Endothelial cell of umbilical vein (primary cell): ENCODE measurements around the gene PRDM8. TPM values are rescaled to one million over a fixed set of nuclear protein-coding genes. Genes with fewer than 3 reads are reported as not detected.

Source experiments
- BruUV-seq: library from RNA; stranded (reverse); fragments of 400-500 nt; replicated peaks from 2 replicates; lab custom pipeline; 2021; lab: Mats Ljungman, UMichigan
- CTCF ChIA-PET: fragments of 300-600, 350-600 bp; sonication (Branson Sonifier 250); formaldehyde crosslinking; loops from one replicate; lab custom pipeline; 2021; ENCODE audit warnings: antibody characterized with exemption, inconsistent platforms; lab: Charles Lee
- POLR2A ChIA-PET: fragments of 300-600, 350-600 bp; sonication (Branson Sonifier 250); formaldehyde crosslinking; loops from one replicate; lab custom pipeline; 2021; ENCODE audit warnings: antibody characterized with exemption, inconsistent platforms; lab: Charles Lee
- DNase-seq: peaks from one replicate; pipeline ENCODE4 v3.0.0-alpha.2; 2011; ENCODE audit warnings: low read depth, low spot score
- FAIRE-seq: peaks from 2 replicates; lab custom pipeline; 2011; peaks lifted over from hg19 to GRCh38; lab: Jason Lieb, UNC
- H2AFZ ChIP-seq: 2 replicates; pipeline ENCODE4 v1.6.0; 2012; ENCODE audit warnings: low read depth, low read length, control low read depth, inconsistent platforms
- H3K27ac ChIP-seq: 2 replicates; pipeline ENCODE4 v1.5.1; 2011; ENCODE audit warnings: low read depth, mild to moderate bottlenecking, control low read depth, low read length, moderate library complexity; ENCODE audit not compliant: insufficient read depth
- H3K27me3 ChIP-seq, 2 experiments: 2 replicates each; pipeline versions ENCODE4 v1.6.0 to v1.6.1; 2011; ENCODE audit warnings: low read length in 2 of 2, mixed read lengths in 1 of 2; ENCODE audit not compliant: control insufficient read depth in 2 of 2, insufficient read depth in 2 of 2
- H3K36me3 ChIP-seq, 2 experiments: 2 replicates in 1 of 2; 3 replicates in 1 of 2; pipeline ENCODE4 v1.5.1; 2011; ENCODE audit warnings: low read length in 2 of 2, mild to moderate bottlenecking in 1 of 2, moderate library complexity in 1 of 2; ENCODE audit not compliant: control insufficient read depth in 2 of 2, insufficient read depth in 2 of 2; ENCODE audit errors: extremely low read depth in 1 of 2
- H3K4me1 ChIP-seq: 3 replicates; pipeline ENCODE4 v1.5.1; 2011; ENCODE audit warnings: mild to moderate bottlenecking, low read length; ENCODE audit not compliant: control insufficient read depth, insufficient read depth; ENCODE audit errors: extremely low read depth
- H3K4me2 ChIP-seq: 2 replicates; pipeline ENCODE4 v1.6.1; 2011; ENCODE audit warnings: low read length, control low read depth, mixed read lengths; ENCODE audit not compliant: insufficient read depth
- H3K4me3 ChIP-seq, 3 experiments: fragments of 200-600 bp in 1 of 3; sonication (generic), shearing (Covaris generic) in 1 of 3; replicated peaks in 1 of 3; 2 replicates each; pipeline ENCODE4 v1.5.1; 2011 to 2016; ENCODE audit warnings: control low read depth in 3 of 3, low read length in 3 of 3, mild to moderate bottlenecking in 2 of 3, inconsistent platforms in 1 of 3, low read depth in 1 of 3, moderate library complexity in 1 of 3; ENCODE audit not compliant: insufficient read depth in 1 of 3
- H3K79me2 ChIP-seq: 2 replicates; pipeline ENCODE4 v1.6.0; 2012; ENCODE audit warnings: low read length, inconsistent platforms; ENCODE audit not compliant: control insufficient read depth, insufficient read depth
- H3K9ac ChIP-seq: replicated peaks from 2 replicates; pipeline ENCODE3; 2011; ENCODE audit warnings: low read length, control low read depth; ENCODE audit not compliant: insufficient read depth; ENCODE audit errors: extremely low read depth
- H3K9me1 ChIP-seq: replicated peaks from 3 replicates; pipeline ENCODE4 v1.6.0; 2011; ENCODE audit warnings: mild to moderate bottlenecking, low read length; ENCODE audit not compliant: control insufficient read depth, insufficient read depth; ENCODE audit errors: extremely low read depth
- H3K9me3 ChIP-seq: replicated peaks from 2 replicates; pipeline ENCODE4 v1.5.1; 2012; ENCODE audit warnings: low read length, inconsistent platforms; ENCODE audit not compliant: control insufficient read depth, insufficient read depth
- H4K20me1 ChIP-seq: replicated peaks from 2 replicates; pipeline ENCODE3; 2011; ENCODE audit warnings: mild to moderate bottlenecking, low read length; ENCODE audit not compliant: control insufficient read depth, insufficient read depth; ENCODE audit errors: extremely low read depth
- EZH2 ChIP-seq: IDR thresholded peaks from 2 replicates; pipeline ENCODE4 v1.6.1; 2012; ENCODE audit warnings: borderline replicate concordance, low read depth, mild to moderate bottlenecking, moderate library complexity, low read length, inconsistent platforms; ENCODE audit not compliant: severe bottlenecking
- FOS ChIP-seq: IDR thresholded peaks from 2 replicates; pipeline ENCODE4 v1.6.1; 2011; ENCODE audit warnings: mild to moderate bottlenecking, low read length, moderate library complexity, borderline replicate concordance; ENCODE audit not compliant: insufficient read depth
- GATA2 ChIP-seq: IDR thresholded peaks from 2 replicates; pipeline ENCODE4 v1.7.0; 2011; ENCODE audit warnings: low read depth, mild to moderate bottlenecking, moderate library complexity, mixed read lengths, low read length; ENCODE audit not compliant: insufficient read length, insufficient read depth
- POLR2A ChIP-seq: IDR thresholded peaks from 2 replicates; pipeline ENCODE4 v1.6.1; 2012; ENCODE audit warnings: low read depth, mild to moderate bottlenecking, control low read depth, low read length
- dilution Hi-C: fragments of 300-500 bp; cut with MboI; formaldehyde crosslinking; loops from one replicate; pipeline ENCODE4 v1.15.0; 2019; ENCODE audit warnings: low sequenced_read_pairs; ENCODE audit not compliant: extremely low pct_ligation_motif_present
- intact Hi-C: fragments of 100-400 bp; cut with micrococcal nuclease; formaldehyde crosslinking; loops from one replicate; pipeline ENCODE4 v1.10.0; 2022
- polyA plus RNA-seq, 4 experiments: library from polyadenylated mRNA; depleted of rRNA in 3 of 4; stranded (reverse) in 3 of 4; unstranded in 1 of 4; fragments of >200 nt; gene quantifications; 2 replicates each; pipeline versions ENCODE4 v1.2.1 to v1.2.3, GENCODE V29; 2011 to 2012; ENCODE audit warnings: missing spikeins in 1 of 4
- total RNA-seq: library from RNA; stranded (reverse); gene quantifications from 2 replicates; pipeline ENCODE4 v1.2.3, GENCODE V29; 2021
- TF ChIP-seq, protein P1 (sequence below): IDR thresholded peaks from 2 replicates; pipeline ENCODE4 v1.6.1; 2011; ENCODE audit not compliant: insufficient read depth, insufficient read length
- TF ChIP-seq, protein P2 (sequence below), 2 donors: IDR thresholded peaks; 1 replicate in 1 of 2; 2 replicates in 1 of 2; pipeline ENCODE4 v1.5.1; 2011; ENCODE audit warnings: low read length in 2 of 2, mild to moderate bottlenecking in 2 of 2, moderate library complexity in 2 of 2, control low read depth in 1 of 2, inconsistent platforms in 1 of 2, low read depth in 1 of 2; ENCODE audit not compliant: insufficient read depth in 1 of 2; ENCODE audit errors: extremely low read depth in 1 of 2

PRDM8 gene
- total and polyA plus RNA-seq, 2 donors (not counting 3 experiments of a cell fraction or from before 2014, with no cell fraction given), result 0.28 to 0.82 TPM

DNA sequence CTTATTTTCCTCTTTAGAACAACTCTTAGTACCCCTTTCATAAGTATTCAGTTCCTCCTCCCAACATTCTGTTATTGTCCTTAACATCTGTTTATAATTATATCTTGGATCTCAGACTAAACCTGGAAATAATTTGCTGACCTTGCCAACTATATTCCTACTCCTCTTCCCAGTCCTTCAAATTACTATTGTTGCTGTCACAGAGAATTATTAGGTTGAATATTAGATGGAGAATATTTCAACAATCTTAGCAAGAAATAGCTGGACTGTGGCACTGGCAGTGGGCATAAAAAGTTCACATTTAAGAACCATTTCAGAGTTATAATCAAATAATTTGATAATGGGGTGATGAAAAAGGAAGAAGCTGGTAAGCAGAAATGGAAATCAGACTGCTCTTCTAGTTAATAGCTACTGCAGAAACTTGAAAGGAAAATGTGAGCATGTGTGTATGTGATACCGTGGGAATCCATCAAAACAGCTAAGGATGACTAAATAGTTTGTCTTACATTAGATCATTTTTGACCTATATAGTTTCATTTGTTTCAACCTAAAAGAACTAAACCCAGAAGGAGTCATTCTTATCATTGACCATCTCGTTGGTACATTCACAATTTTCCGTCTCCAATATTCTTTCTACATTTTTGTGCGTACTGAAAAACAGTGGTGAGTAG lies 43.3 kb upstream of the PRDM8 start:
- CTCF ChIA-PET, result interaction anchor here (0.8 kb wide), 1 partner anchor 29 kb away, joined by 3 read pairs; no protein-coding TSS in a partner anchor
- no peaks in the 10 kb centered on the region for H3K9me3 ChIP-seq
- no peaks in the 10 kb centered on the region for H3K9me1 ChIP-seq
- H3K9ac ChIP-seq, result no peak overlapping the region
- dilution Hi-C loops (no loop called here), intact Hi-C loops (no loop called here)
- H3K36me3 ChIP-seq, result no peaks in the 10 kb centered on the region
- BruUV-seq, result no TSS peak
- TF ChIP-seq, protein P1, sequence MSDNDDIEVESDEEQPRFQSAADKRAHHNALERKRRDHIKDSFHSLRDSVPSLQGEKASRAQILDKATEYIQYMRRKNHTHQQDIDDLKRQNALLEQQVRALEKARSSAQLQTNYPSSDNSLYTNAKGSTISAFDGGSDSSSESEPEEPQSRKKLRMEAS, result no peak
- TF ChIP-seq GATA2 (no peak), FOS (no peak), EZH2 (no peak), POLR2A (no peak)
- TF ChIP-seq, protein P2, sequence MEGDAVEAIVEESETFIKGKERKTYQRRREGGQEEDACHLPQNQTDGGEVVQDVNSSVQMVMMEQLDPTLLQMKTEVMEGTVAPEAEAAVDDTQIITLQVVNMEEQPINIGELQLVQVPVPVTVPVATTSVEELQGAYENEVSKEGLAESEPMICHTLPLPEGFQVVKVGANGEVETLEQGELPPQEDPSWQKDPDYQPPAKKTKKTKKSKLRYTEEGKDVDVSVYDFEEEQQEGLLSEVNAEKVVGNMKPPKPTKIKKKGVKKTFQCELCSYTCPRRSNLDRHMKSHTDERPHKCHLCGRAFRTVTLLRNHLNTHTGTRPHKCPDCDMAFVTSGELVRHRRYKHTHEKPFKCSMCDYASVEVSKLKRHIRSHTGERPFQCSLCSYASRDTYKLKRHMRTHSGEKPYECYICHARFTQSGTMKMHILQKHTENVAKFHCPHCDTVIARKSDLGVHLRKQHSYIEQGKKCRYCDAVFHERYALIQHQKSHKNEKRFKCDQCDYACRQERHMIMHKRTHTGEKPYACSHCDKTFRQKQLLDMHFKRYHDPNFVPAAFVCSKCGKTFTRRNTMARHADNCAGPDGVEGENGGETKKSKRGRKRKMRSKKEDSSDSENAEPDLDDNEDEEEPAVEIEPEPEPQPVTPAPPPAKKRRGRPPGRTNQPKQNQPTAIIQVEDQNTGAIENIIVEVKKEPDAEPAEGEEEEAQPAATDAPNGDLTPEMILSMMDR (IDR thresholded peaks at IDR 0.05; ENCODE audit: extremely low read depth in 1 of 2, insufficient read depth in 1 of 2, low read depth in 1 of 2, low read length in 2 of 2), result no peak
- no peak for DNase-seq
- H3K27ac ChIP-seq, result no peak overlapping the region
- POLR2A ChIA-PET, result no interaction called here
- H3K4me2 ChIP-seq, result no peak overlapping the region
- no peak for FAIRE-seq
- no peaks in the 10 kb centered on the region for H3K27me3 ChIP-seq
- H4K20me1 ChIP-seq, result no peaks in the 10 kb centered on the region
- no peaks in the 10 kb centered on the region for H3K79me2 ChIP-seq
- H3K4me3 ChIP-seq, result no peak overlapping the region
- no peak overlapping the region for H2AFZ ChIP-seq
- peaks cover 3% of the 10 kb centered on the region for H3K4me1 ChIP-seq
